Measurements from ENCODE around the gene KIF4A.
"Not testable (repeated sequence)": the region's sequence is repeated elsewhere in the genome, so short reads cannot be mapped to it uniquely, and the experiment has no call there.

Gene KIF4A

GRCh38 chrX:70257423-70258288 is 32.2 kb upstream of the KIF4A start:
- Mint-ChIP-seq H3K27me3 (ENCODE audit: low read depth, poor library complexity) (peaks cover 18% of the 10 kb centered on the region), H3K9me3 (peaks cover 51% of the 10 kb centered on the region), H3K4me1 (peaks cover 13% of the 10 kb centered on the region), H3K27ac (no peak overlapping the region), H3K36me3 (ENCODE audit: low read depth) (peaks cover 7% of the 10 kb centered on the region), H3K4me3 (no peak overlapping the region)
- DNase-seq: no peak
- TF ChIP-seq, protein P1, sequence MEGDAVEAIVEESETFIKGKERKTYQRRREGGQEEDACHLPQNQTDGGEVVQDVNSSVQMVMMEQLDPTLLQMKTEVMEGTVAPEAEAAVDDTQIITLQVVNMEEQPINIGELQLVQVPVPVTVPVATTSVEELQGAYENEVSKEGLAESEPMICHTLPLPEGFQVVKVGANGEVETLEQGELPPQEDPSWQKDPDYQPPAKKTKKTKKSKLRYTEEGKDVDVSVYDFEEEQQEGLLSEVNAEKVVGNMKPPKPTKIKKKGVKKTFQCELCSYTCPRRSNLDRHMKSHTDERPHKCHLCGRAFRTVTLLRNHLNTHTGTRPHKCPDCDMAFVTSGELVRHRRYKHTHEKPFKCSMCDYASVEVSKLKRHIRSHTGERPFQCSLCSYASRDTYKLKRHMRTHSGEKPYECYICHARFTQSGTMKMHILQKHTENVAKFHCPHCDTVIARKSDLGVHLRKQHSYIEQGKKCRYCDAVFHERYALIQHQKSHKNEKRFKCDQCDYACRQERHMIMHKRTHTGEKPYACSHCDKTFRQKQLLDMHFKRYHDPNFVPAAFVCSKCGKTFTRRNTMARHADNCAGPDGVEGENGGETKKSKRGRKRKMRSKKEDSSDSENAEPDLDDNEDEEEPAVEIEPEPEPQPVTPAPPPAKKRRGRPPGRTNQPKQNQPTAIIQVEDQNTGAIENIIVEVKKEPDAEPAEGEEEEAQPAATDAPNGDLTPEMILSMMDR (IDR thresholded peaks at IDR 0.05): no peak

DNA sequence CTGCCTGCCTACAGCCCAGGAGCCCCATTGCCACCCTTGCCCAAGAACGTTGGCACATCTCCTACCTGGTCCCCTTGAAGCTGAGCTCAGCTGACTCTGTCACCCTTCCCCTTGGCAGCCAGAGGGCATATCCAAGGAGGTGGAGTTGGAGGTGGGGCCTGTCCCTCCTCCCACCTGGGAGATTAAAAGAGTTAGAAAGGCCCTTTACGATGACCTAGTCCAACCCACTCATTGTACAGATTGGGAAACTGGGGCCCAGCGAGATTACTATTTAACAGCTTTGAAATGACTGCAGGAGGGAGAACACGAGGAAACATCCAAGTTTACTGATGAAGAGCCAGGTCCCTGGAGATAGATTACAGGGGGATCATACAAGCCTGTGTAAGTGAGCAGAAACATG is 29.8 kb upstream of the KIF4A start, which contains the start of gene P2RY4:
TSS of gene P2RY4 (minus strand) at position 101 of the 400 bp plus-strand sequence. CDS start 580 bp downstream, outside the sequence.
- Mint-ChIP-seq H3K4me1 (peaks cover 13% of the 10 kb centered on the region), H3K36me3 (ENCODE audit: low read depth) (no peaks in the 10 kb centered on the region), H3K4me3 (no peak within 1 kb of the TSS), H3K27ac (no peak within 1 kb of the TSS), H3K27me3 (ENCODE audit: low read depth, poor library complexity) (peaks cover 14% of the 10 kb centered on the region), H3K9me3 (peaks cover 45% of the 10 kb centered on the region)
- TF ChIP-seq, protein P1 (IDR thresholded peaks at IDR 0.05): no peak
- DNase-seq: no peak

- Mint-ChIP-seq H3K4me3 (no peak overlapping the region), H3K9me3 (peaks cover 49% of the 10 kb centered on the region), H3K27ac (no peak overlapping the region), H3K27me3 (ENCODE audit: low read depth, poor library complexity) (peaks cover 13% of the 10 kb centered on the region), H3K36me3 (ENCODE audit: low read depth) (no peaks in the 10 kb centered on the region), H3K4me1 (no peaks in the 10 kb centered on the region)
- TF ChIP-seq, protein P1 (IDR thresholded peaks at IDR 0.05): peak; percentile 46
- peak; percentile 56 for DNase-seq
Measured at GRCh38 chrX:70262952-70263567, 26.8 kb upstream of the KIF4A start.

DNA sequence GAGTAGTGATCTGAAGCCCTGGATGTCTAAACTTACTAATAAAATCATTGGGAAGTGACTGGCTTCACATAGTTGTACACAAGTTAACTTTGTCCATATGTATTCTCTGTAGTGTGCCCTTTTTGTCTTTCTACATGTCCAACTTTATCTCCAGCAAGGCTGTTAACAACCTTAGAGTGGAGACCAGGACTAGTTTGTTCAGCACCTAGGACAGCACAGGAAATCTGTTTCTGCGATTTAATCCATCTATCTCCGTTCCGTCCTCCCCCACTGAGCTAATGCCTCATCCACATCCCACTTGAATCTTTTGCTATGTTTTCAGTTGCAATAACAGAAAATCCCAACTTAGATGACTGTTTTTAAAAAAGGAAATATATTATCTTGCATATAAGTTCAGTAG is 25.1 kb upstream of the KIF4A start:
- DNase-seq: no peak
- peaks cover 21% of the 10 kb centered on the region for H3K27me3 Mint-ChIP-seq (ENCODE audit: low read depth, poor library complexity)

DNA sequence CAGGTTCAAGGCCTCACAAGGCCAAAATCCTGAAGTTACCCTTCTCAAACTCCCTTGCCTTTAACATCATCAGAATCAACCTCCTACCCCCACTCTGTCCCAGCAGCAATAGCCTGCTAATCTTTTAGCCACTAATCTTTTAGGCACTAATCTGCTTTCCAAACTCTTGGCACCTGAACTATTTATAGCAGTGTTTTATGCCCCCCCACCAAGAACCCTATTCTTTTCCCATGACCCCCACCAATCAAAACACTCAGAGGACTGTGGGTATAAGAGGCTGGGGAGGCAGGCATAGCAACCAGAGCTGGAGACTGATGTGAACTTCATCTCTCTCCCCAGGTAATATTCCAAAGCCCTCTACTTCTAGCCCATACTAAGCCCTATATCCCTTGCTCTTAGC is 21.9 kb upstream of the KIF4A start, which contains the start of gene ARR3:
TSS of gene ARR3 (plus strand) at position 301 of the 400 bp plus-strand sequence. CDS start 1,052 bp downstream, outside the sequence.
- no peak for DNase-seq
- Mint-ChIP-seq H3K9me3 (peaks cover 52% of the 10 kb centered on the region), H3K36me3 (ENCODE audit: low read depth) (no peaks in the 10 kb centered on the region), H3K4me1 (no peaks in the 10 kb centered on the region), H3K27ac (no peak within 1 kb of the TSS), H3K4me3 (no peak within 1 kb of the TSS), H3K27me3 (ENCODE audit: low read depth, poor library complexity) (peaks cover 12% of the 10 kb centered on the region)
- TF ChIP-seq, protein P1 (IDR thresholded peaks at IDR 0.05): no peak

More for the DNA sequence above, 25.1 kb upstream of the KIF4A start:
- Mint-ChIP-seq H3K27ac (no peak overlapping the region), H3K9me3 (peaks cover 59% of the 10 kb centered on the region), H3K4me3 (no peak overlapping the region), H3K36me3 (ENCODE audit: low read depth) (no peaks in the 10 kb centered on the region), H3K4me1 (no peaks in the 10 kb centered on the region)
- TF ChIP-seq, protein P1 (IDR thresholded peaks at IDR 0.05): no peak

- not testable (repeated sequence) for H3K4me1 Mint-ChIP-seq; H3K4me3 Mint-ChIP-seq; DNase-seq; H3K36me3 Mint-ChIP-seq (ENCODE audit: low read depth); H3K27ac Mint-ChIP-seq; H3K27me3 Mint-ChIP-seq (ENCODE audit: low read depth, poor library complexity)
- H3K9me3 Mint-ChIP-seq: peaks cover 53% of the 10 kb centered on the region
Measured at GRCh38 chrX:70274029-70274428, 15.9 kb upstream of the KIF4A start.

Measured in nephron progenitor cell (in vitro differentiated cells).